Ishikawa (cell line): ENCODE measurements around the gene NAGK.

Experiments used
- CREB1 ChIP-seq: IDR thresholded peaks from 2 replicates; pipeline ENCODE4 v1.6.1; 2012; ENCODE audit warnings: low read depth
- EP300 ChIP-seq: IDR thresholded peaks from 2 replicates; pipeline ENCODE4 v1.6.1; 2012; ENCODE audit warnings: borderline replicate concordance
- FOXM1 ChIP-seq: IDR thresholded peaks from 2 replicates; pipeline ENCODE4 v1.6.1; 2012; ENCODE audit warnings: low read depth, borderline replicate concordance
- NFIC ChIP-seq: IDR thresholded peaks from 2 replicates; pipeline ENCODE4 v1.6.1; 2012
- YY1 ChIP-seq: IDR thresholded peaks from 2 replicates; pipeline ENCODE4 v1.6.1; 2012; ENCODE audit warnings: low read depth
- ZBTB7A ChIP-seq: IDR thresholded peaks from 2 replicates; pipeline ENCODE4 v1.6.1; 2012; ENCODE audit warnings: low read depth
- TF ChIP-seq, protein P1 (sequence below): IDR thresholded peaks from 2 replicates; pipeline ENCODE4 v1.6.1; 2012; ENCODE audit warnings: low read depth, mild to moderate bottlenecking

DNA sequence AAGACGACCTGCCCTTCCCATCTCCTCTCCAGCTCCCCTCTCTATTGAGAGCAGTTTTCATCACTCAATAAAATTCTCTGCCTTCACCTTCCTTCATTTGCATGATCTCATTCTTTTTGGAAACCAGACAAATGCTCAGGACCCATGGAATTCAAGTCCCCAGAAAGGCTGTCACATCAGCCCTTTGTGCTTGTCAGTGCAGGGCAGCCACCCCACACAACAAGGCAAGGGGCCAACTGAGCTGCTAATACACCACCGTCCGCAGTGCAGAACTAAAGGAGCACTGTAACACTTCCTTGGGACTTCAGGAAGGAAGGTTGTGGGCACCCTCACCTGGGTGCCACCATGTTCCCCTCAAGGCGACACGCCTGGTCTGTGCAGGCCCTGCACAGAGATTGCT lies 35.4 kb downstream of the NAGK start:
- TF ChIP-seq EP300 (no peak), ZBTB7A (no peak), CREB1 (no peak), NFIC (no peak), YY1 (no peak), FOXM1 (no peak)
- TF ChIP-seq, protein P1, sequence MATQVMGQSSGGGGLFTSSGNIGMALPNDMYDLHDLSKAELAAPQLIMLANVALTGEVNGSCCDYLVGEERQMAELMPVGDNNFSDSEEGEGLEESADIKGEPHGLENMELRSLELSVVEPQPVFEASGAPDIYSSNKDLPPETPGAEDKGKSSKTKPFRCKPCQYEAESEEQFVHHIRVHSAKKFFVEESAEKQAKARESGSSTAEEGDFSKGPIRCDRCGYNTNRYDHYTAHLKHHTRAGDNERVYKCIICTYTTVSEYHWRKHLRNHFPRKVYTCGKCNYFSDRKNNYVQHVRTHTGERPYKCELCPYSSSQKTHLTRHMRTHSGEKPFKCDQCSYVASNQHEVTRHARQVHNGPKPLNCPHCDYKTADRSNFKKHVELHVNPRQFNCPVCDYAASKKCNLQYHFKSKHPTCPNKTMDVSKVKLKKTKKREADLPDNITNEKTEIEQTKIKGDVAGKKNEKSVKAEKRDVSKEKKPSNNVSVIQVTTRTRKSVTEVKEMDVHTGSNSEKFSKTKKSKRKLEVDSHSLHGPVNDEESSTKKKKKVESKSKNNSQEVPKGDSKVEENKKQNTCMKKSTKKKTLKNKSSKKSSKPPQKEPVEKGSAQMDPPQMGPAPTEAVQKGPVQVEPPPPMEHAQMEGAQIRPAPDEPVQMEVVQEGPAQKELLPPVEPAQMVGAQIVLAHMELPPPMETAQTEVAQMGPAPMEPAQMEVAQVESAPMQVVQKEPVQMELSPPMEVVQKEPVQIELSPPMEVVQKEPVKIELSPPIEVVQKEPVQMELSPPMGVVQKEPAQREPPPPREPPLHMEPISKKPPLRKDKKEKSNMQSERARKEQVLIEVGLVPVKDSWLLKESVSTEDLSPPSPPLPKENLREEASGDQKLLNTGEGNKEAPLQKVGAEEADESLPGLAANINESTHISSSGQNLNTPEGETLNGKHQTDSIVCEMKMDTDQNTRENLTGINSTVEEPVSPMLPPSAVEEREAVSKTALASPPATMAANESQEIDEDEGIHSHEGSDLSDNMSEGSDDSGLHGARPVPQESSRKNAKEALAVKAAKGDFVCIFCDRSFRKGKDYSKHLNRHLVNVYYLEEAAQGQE: no peak
